ENCODE results near the gene THAP9. TPM values are rescaled to one million over a fixed set of nuclear protein-coding genes. Genes with fewer than 3 reads are reported as not detected.

THAP9 gene
- total RNA-seq, 1 donor from 2014 or later, result 1.9 TPM

DNA sequence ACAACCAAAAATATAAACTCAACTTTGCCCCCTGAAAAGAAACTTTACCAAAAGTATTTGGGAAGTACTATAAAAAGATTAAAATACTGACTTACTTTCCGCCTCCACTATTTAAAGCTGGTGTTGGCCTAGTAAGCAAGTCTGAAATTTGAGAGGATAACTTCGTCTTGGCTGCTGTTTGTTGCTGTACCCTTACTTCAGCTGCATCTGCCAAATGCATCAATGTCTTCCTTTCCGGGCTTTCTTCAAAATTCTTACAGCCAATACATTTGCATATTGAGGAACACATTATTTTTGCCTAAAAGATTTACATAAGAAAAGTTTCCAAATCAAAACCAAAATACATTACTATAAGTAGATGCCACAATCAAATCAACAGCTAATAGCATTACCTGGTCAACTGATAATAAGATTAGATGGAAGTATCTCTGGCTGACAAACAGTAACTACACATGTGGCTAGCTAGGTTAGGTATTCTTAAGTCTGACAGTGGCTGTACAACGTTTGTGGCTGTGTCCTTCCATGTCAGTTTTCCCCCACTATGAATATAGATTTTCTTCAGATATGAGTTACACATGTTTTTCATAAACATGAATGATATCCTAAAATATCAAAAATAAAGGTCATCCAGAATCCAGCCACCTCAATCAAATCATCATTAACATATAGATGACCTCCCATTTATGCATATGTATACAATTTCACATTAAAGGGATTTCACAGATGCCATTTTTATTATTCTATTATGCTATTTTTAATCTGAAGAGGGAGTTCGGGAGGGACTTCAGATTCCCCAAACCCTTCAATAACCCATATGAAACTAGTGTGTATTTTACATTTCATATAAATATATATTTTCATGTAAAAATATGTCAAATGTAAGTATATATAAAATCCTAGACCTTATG is 30.6 kb downstream of the THAP9 start:
- Mint-ChIP-seq H3K27ac (no peak overlapping the region), H3K4me1 (ENCODE audit: low read depth) (no peaks in the 10 kb centered on the region), H3K27me3 (ENCODE audit: insufficient read depth) (no peaks in the 10 kb centered on the region), H3K4me3 (no peak overlapping the region), H3K9me3 (no peaks in the 10 kb centered on the region), H3K36me3 (ENCODE audit: low read depth) (peaks cover 37% of the 10 kb centered on the region)
- intact Hi-C loops (cut with micrococcal nuclease), result no loop called here
- DNase-seq (ENCODE audit: low spot score), result no peak

DNA sequence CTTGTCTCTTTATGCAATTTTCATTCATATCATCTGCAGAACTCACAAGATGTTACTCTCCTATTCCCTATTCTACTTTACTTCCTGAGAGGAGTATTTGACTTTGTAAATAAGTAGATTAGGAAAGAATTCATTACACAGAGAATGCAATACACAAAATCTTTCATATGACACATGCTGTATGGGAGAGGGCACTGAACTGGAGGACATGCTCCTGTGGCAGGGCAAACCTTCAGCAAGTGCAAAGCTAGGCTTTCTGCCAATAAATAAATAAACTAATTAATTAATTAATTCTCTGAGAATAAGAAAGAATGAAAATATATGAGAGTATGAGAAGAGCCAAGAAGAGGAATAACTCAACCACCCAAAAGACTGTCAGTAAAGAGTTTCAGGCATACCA is 33.9 kb downstream of the THAP9 start:
- Mint-ChIP-seq H3K27me3 (ENCODE audit: insufficient read depth) (no peaks in the 10 kb centered on the region), H3K36me3 (ENCODE audit: low read depth) (peaks cover 37% of the 10 kb centered on the region), H3K27ac (no peak overlapping the region), H3K4me3 (no peak overlapping the region), H3K4me1 (ENCODE audit: low read depth) (no peaks in the 10 kb centered on the region), H3K9me3 (no peaks in the 10 kb centered on the region)
- DNase-seq (ENCODE audit: low spot score), result no peak
- intact Hi-C loops (cut with micrococcal nuclease), result no loop called here

DNA sequence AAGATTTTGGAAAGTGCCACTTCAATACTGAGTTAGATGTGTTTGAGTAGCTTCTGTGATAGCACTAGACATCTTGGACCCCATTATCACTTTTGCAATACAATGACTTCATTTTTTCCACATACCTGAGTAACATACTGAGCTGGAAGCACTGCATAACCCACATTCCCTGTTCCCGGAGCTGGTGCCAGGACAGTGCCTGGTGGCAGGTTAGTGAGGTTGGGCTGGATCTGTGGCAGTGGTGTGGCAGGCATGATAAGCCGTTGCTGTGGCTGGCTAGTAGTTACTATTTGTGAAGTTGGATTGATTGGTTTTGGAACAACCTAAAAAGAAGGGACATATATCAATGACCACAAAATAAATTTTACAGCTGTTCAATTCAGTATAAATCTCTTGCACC is 38.9 kb downstream of the THAP9 start:
- H3K36me3 Mint-ChIP-seq (ENCODE audit: low read depth), result peaks cover 37% of the 10 kb centered on the region
- DNase-seq (ENCODE audit: low spot score), result no peak
- no peak overlapping the region for H3K4me3 Mint-ChIP-seq

DNA sequence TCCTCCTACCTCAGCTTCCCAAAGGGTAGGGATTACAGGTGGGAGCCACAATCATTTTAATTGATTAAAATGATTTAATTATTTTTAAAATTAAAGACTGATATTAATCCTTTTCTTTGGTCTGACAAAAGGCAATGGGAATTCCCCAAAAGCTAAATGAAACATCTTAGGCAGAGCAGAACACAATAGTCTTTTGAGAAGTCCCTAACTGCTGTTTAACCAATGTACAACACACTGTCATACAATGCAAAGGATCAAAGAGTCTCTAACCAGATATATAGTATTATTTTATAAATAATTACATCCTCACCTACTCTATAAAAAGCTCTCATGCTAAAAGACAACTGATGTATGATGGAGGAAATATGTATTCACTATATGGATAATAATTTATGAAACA is 47.0 kb downstream of the THAP9 start:
- peaks cover 23% of the 10 kb centered on the region for H3K36me3 Mint-ChIP-seq (ENCODE audit: low read depth)
- no peak overlapping the region for H3K27ac Mint-ChIP-seq
- no peak overlapping the region for H3K4me3 Mint-ChIP-seq
- H3K9me3 Mint-ChIP-seq, result no peaks in the 10 kb centered on the region
- H3K27me3 Mint-ChIP-seq (ENCODE audit: insufficient read depth), result no peaks in the 10 kb centered on the region
- DNase-seq (ENCODE audit: low spot score), result no peak
- no peaks in the 10 kb centered on the region for H3K4me1 Mint-ChIP-seq (ENCODE audit: low read depth)
- intact Hi-C loops (cut with micrococcal nuclease), result no loop called here

More for the DNA sequence above, 38.9 kb downstream of the THAP9 start:
- H3K9me3 Mint-ChIP-seq, result no peaks in the 10 kb centered on the region
- intact Hi-C loops (cut with micrococcal nuclease), result no loop called here
- H3K27me3 Mint-ChIP-seq (ENCODE audit: insufficient read depth), result no peaks in the 10 kb centered on the region
- H3K4me1 Mint-ChIP-seq (ENCODE audit: low read depth), result no peaks in the 10 kb centered on the region
- no peak overlapping the region for H3K27ac Mint-ChIP-seq

DNA sequence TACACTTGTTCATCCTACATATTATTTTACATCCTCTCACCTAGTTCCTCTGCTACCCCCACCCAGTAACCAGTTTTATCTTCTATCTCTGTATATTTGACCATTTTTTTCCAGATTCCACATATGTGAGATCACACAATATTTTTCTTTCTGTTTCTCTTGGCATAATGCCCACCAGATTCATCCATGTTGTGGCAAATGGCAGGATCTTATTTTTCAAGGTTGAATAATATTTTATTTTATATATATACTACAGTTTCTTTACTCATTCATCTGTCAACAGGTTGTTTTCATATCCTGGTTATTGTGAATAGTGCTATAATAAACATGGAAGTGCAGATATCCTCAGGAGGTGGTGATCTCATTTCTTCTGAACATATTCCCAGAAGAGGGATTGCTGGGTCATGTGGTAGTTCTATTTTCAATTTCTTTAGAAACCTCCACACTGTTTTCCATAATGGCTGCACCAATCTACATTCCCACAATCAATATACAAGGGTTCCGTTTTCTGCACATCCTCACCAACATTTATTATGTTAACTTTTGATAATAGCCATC is 48.2 kb downstream of the THAP9 start:
- no peaks in the 10 kb centered on the region for H3K9me3 Mint-ChIP-seq
- no peak for DNase-seq (ENCODE audit: low spot score)
- H3K4me3 Mint-ChIP-seq, result no peak overlapping the region
- no peaks in the 10 kb centered on the region for H3K4me1 Mint-ChIP-seq (ENCODE audit: low read depth)
- no peaks in the 10 kb centered on the region for H3K27me3 Mint-ChIP-seq (ENCODE audit: insufficient read depth)
- no peak overlapping the region for H3K27ac Mint-ChIP-seq
- intact Hi-C loops (cut with micrococcal nuclease), result no loop called here
- peaks cover 23% of the 10 kb centered on the region for H3K36me3 Mint-ChIP-seq (ENCODE audit: low read depth)

DNA sequence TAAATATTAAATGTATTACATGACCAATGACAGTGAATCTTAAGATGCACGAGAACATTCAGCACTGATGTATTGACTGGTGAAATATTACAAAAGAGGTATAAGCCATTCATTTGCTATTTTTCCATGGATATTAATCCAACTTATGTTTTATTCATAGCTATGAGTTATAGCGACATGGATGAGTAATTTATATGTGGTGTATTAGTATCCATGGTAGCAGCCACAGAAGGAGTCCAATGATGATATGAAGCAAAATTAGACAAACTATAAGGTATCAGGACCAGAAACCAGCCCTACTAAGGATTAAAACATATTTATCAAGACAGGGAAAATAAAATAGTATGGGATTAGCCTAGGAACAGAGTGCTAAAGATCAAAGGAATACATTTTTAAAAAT is 50.7 kb downstream of the THAP9 start:
- Mint-ChIP-seq H3K36me3 (ENCODE audit: low read depth) (peaks cover 20% of the 10 kb centered on the region), H3K27me3 (ENCODE audit: insufficient read depth) (no peaks in the 10 kb centered on the region), H3K4me3 (no peak overlapping the region), H3K27ac (no peak overlapping the region), H3K9me3 (no peaks in the 10 kb centered on the region), H3K4me1 (ENCODE audit: low read depth) (no peaks in the 10 kb centered on the region)
- no peak for DNase-seq (ENCODE audit: low spot score)
- intact Hi-C loops (cut with micrococcal nuclease), result no loop called here

DNA sequence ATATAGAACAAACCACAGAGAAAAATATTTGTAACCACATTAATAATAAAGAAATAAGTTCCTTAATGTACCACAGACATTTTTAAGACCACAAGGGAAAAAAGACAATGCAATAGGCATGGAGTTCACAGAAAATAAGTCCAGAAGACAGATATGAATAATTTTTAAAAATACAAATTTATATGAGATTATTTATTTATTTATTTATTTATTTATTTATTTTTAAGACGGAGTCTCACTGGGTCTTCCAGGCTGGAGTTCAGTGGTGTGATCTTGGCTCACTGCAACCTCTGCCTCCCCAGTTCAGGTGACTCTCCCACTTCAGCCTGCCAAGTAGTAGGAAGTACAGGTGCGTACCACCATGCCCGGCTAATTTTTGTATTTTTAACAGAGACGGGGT is 53.7 kb downstream of the THAP9 start:
- DNase-seq (ENCODE audit: low spot score), result no peak
- no peaks in the 10 kb centered on the region for H3K27me3 Mint-ChIP-seq (ENCODE audit: insufficient read depth)
- H3K27ac Mint-ChIP-seq, result no peak overlapping the region
- intact Hi-C loops (cut with micrococcal nuclease), result no loop called here
- peaks cover 14% of the 10 kb centered on the region for H3K4me1 Mint-ChIP-seq (ENCODE audit: low read depth)
- H3K4me3 Mint-ChIP-seq, result no peak overlapping the region
- H3K9me3 Mint-ChIP-seq, result no peaks in the 10 kb centered on the region
- peaks cover 12% of the 10 kb centered on the region for H3K36me3 Mint-ChIP-seq (ENCODE audit: low read depth)

DNA sequence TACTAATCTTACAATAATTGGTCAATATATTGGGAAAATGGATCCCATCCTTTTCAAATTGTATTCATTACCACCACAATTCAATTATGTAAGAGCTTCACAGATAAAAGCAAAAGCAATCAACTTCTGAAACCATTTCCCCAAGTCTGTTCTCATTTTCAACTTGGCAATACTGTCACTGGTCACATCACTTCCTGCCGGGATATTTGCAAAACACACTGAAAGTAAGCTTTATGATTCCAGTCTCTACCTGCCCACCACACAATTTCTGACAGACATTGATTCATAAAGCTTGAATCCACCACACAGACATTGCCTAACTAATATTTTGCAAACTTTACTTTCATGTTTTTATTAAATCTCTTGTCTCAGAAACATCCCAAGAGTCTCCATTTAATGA is 56.5 kb downstream of the THAP9 start:
- no peaks in the 10 kb centered on the region for H3K27me3 Mint-ChIP-seq (ENCODE audit: insufficient read depth)
- H3K9me3 Mint-ChIP-seq, result no peaks in the 10 kb centered on the region
- no peak overlapping the region for H3K4me3 Mint-ChIP-seq
- H3K4me1 Mint-ChIP-seq (ENCODE audit: low read depth), result peaks cover 14% of the 10 kb centered on the region
- no peak for DNase-seq (ENCODE audit: low spot score)
- H3K27ac Mint-ChIP-seq, result no peak overlapping the region
- H3K36me3 Mint-ChIP-seq (ENCODE audit: low read depth), result peaks cover 15% of the 10 kb centered on the region
- intact Hi-C loops (cut with micrococcal nuclease), result no loop called here

DNA sequence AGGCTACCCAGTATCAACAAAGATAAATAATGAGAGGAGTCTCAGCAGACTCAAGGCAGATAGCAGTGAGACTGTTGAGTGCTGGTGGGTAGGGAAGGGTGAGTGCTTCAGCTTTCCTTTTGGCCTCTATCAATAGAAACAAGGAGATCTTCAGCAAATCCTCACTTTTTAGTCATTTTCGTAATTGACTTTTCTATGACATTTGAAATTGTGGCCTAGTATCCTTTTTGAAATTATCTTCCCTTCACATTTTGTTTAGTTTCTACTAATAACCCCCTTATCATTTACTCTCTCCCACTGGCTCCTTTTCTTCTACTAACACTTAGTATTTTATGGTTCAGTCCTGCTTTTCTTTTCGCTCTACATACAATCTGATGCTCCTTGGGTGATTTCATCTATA is 65.2 kb downstream of the THAP9 start:
- intact Hi-C loops (cut with micrococcal nuclease), result no loop called here
- Mint-ChIP-seq H3K27me3 (ENCODE audit: insufficient read depth) (no peaks in the 10 kb centered on the region), H3K9me3 (no peaks in the 10 kb centered on the region), H3K36me3 (ENCODE audit: low read depth) (peaks cover 57% of the 10 kb centered on the region), H3K4me3 (no peak overlapping the region), H3K4me1 (ENCODE audit: low read depth) (peaks cover 11% of the 10 kb centered on the region), H3K27ac (no peak overlapping the region)
- no peak for DNase-seq (ENCODE audit: low spot score)

DNA sequence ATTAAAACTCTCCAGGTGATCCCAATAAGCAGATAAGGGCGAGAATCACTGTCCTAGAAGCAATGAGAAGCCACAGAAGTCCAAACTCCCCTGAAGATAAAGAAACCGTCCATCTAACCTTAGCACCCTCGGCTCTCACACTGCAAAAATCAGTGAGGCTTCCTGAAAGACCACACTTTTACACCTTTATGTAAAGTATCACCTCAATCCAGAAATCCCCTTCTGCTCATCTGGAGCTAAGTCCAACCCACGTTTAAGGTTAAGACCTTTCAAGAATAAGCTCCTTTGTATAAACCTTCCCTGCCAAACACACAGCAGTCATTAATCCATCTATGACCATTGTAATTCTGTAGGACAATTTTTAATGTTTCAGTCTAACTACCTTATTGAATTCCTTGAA is 68.4 kb downstream of the THAP9 start:
- no peak overlapping the region for H3K4me3 Mint-ChIP-seq
- H3K36me3 Mint-ChIP-seq (ENCODE audit: low read depth), result peaks cover 47% of the 10 kb centered on the region
- no peaks in the 10 kb centered on the region for H3K27me3 Mint-ChIP-seq (ENCODE audit: insufficient read depth)
- no peak for DNase-seq (ENCODE audit: low spot score)
- H3K4me1 Mint-ChIP-seq (ENCODE audit: low read depth), result peaks cover 20% of the 10 kb centered on the region
- intact Hi-C loops (cut with micrococcal nuclease), result no loop called here
- H3K9me3 Mint-ChIP-seq, result no peaks in the 10 kb centered on the region
- H3K27ac Mint-ChIP-seq, result no peak overlapping the region

DNA sequence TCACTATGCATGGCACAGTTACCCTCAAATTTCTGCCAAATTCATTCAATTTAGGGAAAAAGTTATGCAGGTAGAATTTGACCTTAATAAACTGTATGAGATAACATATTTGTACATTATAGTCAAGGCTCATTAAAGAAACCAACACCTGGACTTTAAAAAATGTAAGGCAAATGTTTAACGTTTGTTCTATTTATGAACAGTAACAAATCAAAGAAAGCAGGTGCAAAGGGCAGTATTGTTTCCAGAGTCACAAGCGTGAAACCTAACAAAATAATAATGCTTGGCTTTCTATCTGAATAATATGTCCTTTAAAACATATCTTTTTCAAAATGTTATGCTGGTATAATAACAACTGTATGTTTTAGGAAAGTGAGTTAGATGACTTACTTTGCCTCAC is 68.9 kb downstream of the THAP9 start:
- DNase-seq (ENCODE audit: low spot score), result no peak
- Mint-ChIP-seq H3K9me3 (no peaks in the 10 kb centered on the region), H3K4me3 (no peak overlapping the region), H3K36me3 (ENCODE audit: low read depth) (peaks cover 46% of the 10 kb centered on the region), H3K4me1 (ENCODE audit: low read depth) (peaks cover 20% of the 10 kb centered on the region), H3K27me3 (ENCODE audit: insufficient read depth) (no peaks in the 10 kb centered on the region), H3K27ac (no peak overlapping the region)
- intact Hi-C loops (cut with micrococcal nuclease), result no loop called here

All from activated T-helper 1 cell treated with anti-CD3 and anti-CD28 coated beads, Interleukin-12 subunit alpha, Interleukin-12 subunit beta, Interleukin-2, Interleukin-4 antibody, amounts not matched to agents 30 ng/mL and 10 ng/mL and 1 ng/mL, durations not matched to agents 14 hours and 24 hours and 36 hours (primary cell).